Lower leg skin (tissue), 4 donors: ENCODE data around the gene AMBRA1. TPM values are rescaled to one million over a fixed set of nuclear protein-coding genes. Genes with fewer than 3 reads are reported as not detected.

Source experiments
- DNase-seq, 2 donors: peaks; one replicate each; pipeline ENCODE4 v3.0.0-alpha.2; 2019; ENCODE audit warnings: low spot score in 2 of 2
- H3K4me3 ChIP-seq: fragments of 200-600 bp; sonication (generic); 2 replicates; pipeline ENCODE4 v1.5.1; 2017; ENCODE audit warnings: mild to moderate bottlenecking, low read depth; ENCODE audit not compliant: poor library complexity, severe bottlenecking
- CTCF ChIP-seq, 3 donors: fragments of 450-650 bp; IDR thresholded peaks; one replicate each; pipeline ENCODE4 v1.5.1; 2016; ENCODE audit warnings: antibody characterized with exemption in 3 of 3, mild to moderate bottlenecking in 3 of 3, moderate library complexity in 2 of 3
- POLR2A ChIP-seq, 2 donors: fragments of 450-650 bp; IDR thresholded peaks; one replicate each; pipeline ENCODE4 v1.6.1; 2016 to 2017; ENCODE audit warnings: antibody characterized with exemption in 2 of 2, mild to moderate bottlenecking in 1 of 2, moderate library complexity in 1 of 2
- WGBS, 2 donors: methylation state at CpG; one replicate each; pipeline ENCODE4 v1.1.5; 2018; 5-methylcytosine and 5-hydroxymethylcytosine counted together
- intact Hi-C: fragments of 100-400 bp; cut with DNase I; formaldehyde crosslinking; loops from one replicate; pipeline ENCODE4 v1.15.0; 2023; ENCODE audit warnings: low total_unique reads
- total RNA-seq, 4 donors: library from RNA; depleted of rRNA; stranded (reverse); fragments of >200 nt; gene quantifications; one replicate each; pipeline ENCODE4 v1.1.0, GENCODE V29; 2016

Gene AMBRA1
- total RNA-seq, 4 donors from 2014 or later = 31.5 to 67.5 (median 36.2) TPM

GRCh38 chr11:46408407-46408986 lies 185.3 kb downstream of the AMBRA1 start:
- DNase-seq = no peak
- 94 to 95% methylated on average over 6 of the region's 6 CpGs for whole genome bisulfite sequencing, 2 donors
- TF ChIP-seq POLR2A (IDR thresholded peaks at IDR 0.05) (no peak), CTCF (IDR thresholded peaks at IDR 0.05) (no peak)
- intact Hi-C loops = no loop called here
- no peak overlapping the region for H3K4me3 ChIP-seq

- H3K4me3 ChIP-seq = no peak overlapping the region
- intact Hi-C loops = no loop called here
- DNase-seq = no peak
- TF ChIP-seq POLR2A (IDR thresholded peaks at IDR 0.05) = no peak
- TF ChIP-seq CTCF (IDR thresholded peaks at IDR 0.05) = no peak
- 89 to 92% methylated on average over 10 of the region's 10 CpGs for WGBS, 2 donors
Measured at GRCh38 chr11:46407635-46408034, 186.2 kb downstream of the AMBRA1 start.

- no peak overlapping the region for H3K4me3 ChIP-seq
- TF ChIP-seq CTCF (IDR thresholded peaks at IDR 0.05) (no peak), POLR2A (IDR thresholded peaks at IDR 0.05) (no peak)
- intact Hi-C loops = no loop called here
- WGBS, 2 donors = 85 to 93% methylated on average over 5 of the region's 5 CpGs
- DNase-seq = no peak
Measured at GRCh38 chr11:46404476-46405017, 189.3 kb downstream of the AMBRA1 start.

GRCh38 chr11:46402957-46403902 lies 190.6 kb downstream of the AMBRA1 start:
- H3K4me3 ChIP-seq = no peak overlapping the region
- no peak for DNase-seq
- 63 to 80% methylated on average over 6 of the region's 6 CpGs for WGBS, 2 donors
- intact Hi-C loops = no loop called here
- no peak for TF ChIP-seq CTCF (IDR thresholded peaks at IDR 0.05)
- TF ChIP-seq POLR2A (IDR thresholded peaks at IDR 0.05) = no peak

GRCh38 chr11:46397526-46397925 lies 196.3 kb downstream of the AMBRA1 start:
- H3K4me3 ChIP-seq = no peak overlapping the region
- 97 to 99% methylated on average over 12 to 17 of the region's 19 CpGs for WGBS, 2 donors
- DNase-seq = no peak
- intact Hi-C loops = no loop called here
- TF ChIP-seq POLR2A (IDR thresholded peaks at IDR 0.05) = no peak
- no peak for TF ChIP-seq CTCF (IDR thresholded peaks at IDR 0.05)
